HUES64 (cell line): ENCODE data around the gene MAGEB10.

Experiments
- H3K27ac ChIP-seq: 2 replicates; pipeline ENCODE4 v1.7.0; 2013; ENCODE audit warnings: low read depth, low read length, inconsistent platforms
- H3K27me3 ChIP-seq: 2 replicates; pipeline ENCODE4 v1.6.1; 2013; ENCODE audit warnings: mild to moderate bottlenecking, low read length; ENCODE audit not compliant: insufficient read depth
- H3K36me3 ChIP-seq: 2 replicates; pipeline ENCODE4 v1.6.1; 2013; ENCODE audit warnings: mild to moderate bottlenecking, low read length; ENCODE audit not compliant: insufficient read depth
- H3K4me1 ChIP-seq: 2 replicates; pipeline ENCODE4 v1.6.1; 2013; ENCODE audit warnings: mild to moderate bottlenecking, low read length, moderate library complexity; ENCODE audit not compliant: insufficient read depth
- H3K4me3 ChIP-seq: 2 replicates; pipeline ENCODE4 v1.5.1; 2013; ENCODE audit warnings: mild to moderate bottlenecking, low read length, moderate library complexity
- H3K9ac ChIP-seq: 2 replicates; pipeline ENCODE4 v1.6.1; 2013; ENCODE audit warnings: mild to moderate bottlenecking, low read depth, low read length
- H3K9me3 ChIP-seq: 2 replicates; pipeline ENCODE4 v1.6.1; 2013; ENCODE audit warnings: low read depth, low read length; ENCODE audit not compliant: insufficient read depth
- WGBS: fragments of 150-250, 120-280 bp; methylation state at CpG from one replicate; pipeline ENCODE4 v1.1.7; 2013; ENCODE audit warnings: missing lambda C conversion rate; 5-methylcytosine and 5-hydroxymethylcytosine counted together

The MAGEB10 gene

DNA sequence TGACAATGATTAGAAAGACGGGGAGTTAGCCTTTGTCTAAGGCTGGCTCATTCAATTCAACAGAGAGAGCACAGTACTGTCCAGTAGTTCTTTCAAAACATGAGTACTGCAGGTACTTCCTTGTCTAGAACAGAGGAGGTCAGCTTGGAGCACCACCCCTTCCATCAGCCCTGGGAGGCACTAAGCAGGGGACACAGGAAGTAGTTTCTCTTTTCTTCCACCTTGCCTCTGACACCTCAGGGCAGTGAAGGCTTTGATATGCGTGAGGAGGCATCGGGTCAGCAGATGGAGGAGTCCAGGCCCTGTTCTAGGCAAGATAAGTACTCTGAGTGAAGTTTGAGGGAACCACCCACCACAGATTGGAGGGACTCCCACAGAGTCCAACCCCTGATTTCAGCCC lies 33.1 kb downstream of the MAGEB10 start:
- no peak overlapping the region for H3K27ac ChIP-seq
- H3K27me3 ChIP-seq, result no peaks in the 10 kb centered on the region
- no peak overlapping the region for H3K4me3 ChIP-seq
- H3K9ac ChIP-seq, result no peak overlapping the region
- H3K4me1 ChIP-seq, result no peaks in the 10 kb centered on the region
- no peaks in the 10 kb centered on the region for H3K9me3 ChIP-seq
- H3K36me3 ChIP-seq, result no peaks in the 10 kb centered on the region
- 89% methylated on average over 1 of the region's 3 CpGs for WGBS

DNA sequence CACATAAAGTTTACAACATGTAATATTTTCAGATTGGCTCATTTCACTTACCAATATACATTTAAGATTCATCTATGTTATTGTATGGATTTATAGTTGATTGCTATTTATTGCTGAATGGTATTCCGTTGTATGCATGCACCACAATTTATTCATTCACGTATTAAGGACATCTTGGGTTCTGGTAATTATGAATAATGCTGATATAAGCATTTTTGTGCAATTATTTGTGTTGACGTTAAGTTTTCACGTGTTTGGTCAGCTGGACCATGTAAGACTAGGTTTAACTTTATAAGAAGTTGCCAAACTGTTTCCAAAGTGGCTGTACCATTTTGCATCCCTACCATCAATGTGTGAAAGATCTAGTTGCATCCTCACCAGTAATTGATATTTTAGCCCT lies 35.1 kb downstream of the MAGEB10 start:
- WGBS, result 97% methylated on average over 4 of the region's 4 CpGs
- H3K4me1 ChIP-seq, result no peaks in the 10 kb centered on the region
- no peaks in the 10 kb centered on the region for H3K27me3 ChIP-seq
- no peaks in the 10 kb centered on the region for H3K36me3 ChIP-seq
- H3K27ac ChIP-seq, result no peak overlapping the region
- no peaks in the 10 kb centered on the region for H3K9me3 ChIP-seq
- no peak overlapping the region for H3K9ac ChIP-seq
- H3K4me3 ChIP-seq, result no peak overlapping the region

DNA sequence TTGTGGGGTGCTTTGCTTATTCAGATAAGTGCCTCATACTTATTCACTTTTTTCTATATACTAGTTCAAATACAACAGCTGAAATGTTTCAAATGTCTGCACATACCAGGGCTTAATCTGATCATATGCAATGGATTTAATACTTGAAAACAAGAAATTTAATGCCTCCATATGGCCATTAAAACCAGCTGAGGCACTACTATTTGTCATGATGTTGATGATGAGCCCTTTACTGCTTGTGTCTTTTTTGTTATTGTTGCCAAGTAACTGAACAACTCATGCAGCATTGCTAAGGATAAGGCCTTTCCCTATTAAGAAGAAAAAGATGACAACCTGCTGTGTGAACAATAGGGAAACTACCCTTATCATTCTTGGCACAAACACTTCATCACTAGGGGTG lies 52.5 kb downstream of the MAGEB10 start:
- Histone ChIP-seq H3K9ac (no peak overlapping the region), H3K4me1 (no peaks in the 10 kb centered on the region), H3K27me3 (peaks cover 14% of the 10 kb centered on the region), H3K36me3 (no peaks in the 10 kb centered on the region), H3K4me3 (no peak overlapping the region), H3K27ac (no peak overlapping the region), H3K9me3 (no peaks in the 10 kb centered on the region)

DNA sequence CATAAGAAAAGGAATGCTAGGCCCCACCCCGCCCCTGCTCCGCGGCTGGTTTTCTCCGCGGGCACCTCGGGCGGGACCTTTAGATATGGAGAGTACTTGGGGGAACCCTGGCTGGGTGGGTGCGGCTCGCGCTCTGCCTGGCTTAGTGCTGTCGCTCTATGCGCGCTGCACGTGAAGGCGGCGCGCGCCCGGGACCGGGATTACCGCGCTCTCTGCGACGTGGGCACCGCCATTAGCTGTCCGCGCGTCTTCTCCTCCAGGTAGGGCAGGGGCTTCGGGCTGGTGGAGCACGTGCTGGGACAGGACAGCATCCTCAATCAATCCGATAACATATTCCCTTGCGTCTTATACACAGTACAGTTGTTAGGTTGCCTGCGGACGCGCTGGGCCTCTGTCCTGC lies 56.0 kb downstream of the MAGEB10 start:
- peaks cover 14% of the 10 kb centered on the region for H3K27me3 ChIP-seq
- H3K27ac ChIP-seq, result no peak overlapping the region
- no peak overlapping the region for H3K9ac ChIP-seq
- no peaks in the 10 kb centered on the region for H3K36me3 ChIP-seq
- H3K9me3 ChIP-seq, result no peaks in the 10 kb centered on the region
- H3K4me1 ChIP-seq, result no peaks in the 10 kb centered on the region
- 92% methylated on average over 35 of the region's 35 CpGs for WGBS
- H3K4me3 ChIP-seq, result no peak overlapping the region
